Fibroblast of lung (primary cell): ENCODE measurements around the gene FBRSL1. TPM values are rescaled to one million over a fixed set of nuclear protein-coding genes. Genes with fewer than 3 reads are reported as not detected.

Experiments used
- DNase-seq, 2 donors: peaks; one replicate each; pipeline versions ENCODE4 v3.0.0 to v3.0.0-alpha.2; 2010; ENCODE audit warnings: low read depth in 2 of 2
- H2AFZ ChIP-seq: 2 replicates; pipeline ENCODE4 v1.5.1; 2012; ENCODE audit warnings: low read length, control low read depth, inconsistent platforms
- H3K27ac ChIP-seq: 2 replicates; pipeline ENCODE4 v1.5.1; 2011; ENCODE audit warnings: low read length, control low read depth; ENCODE audit not compliant: insufficient read depth
- H3K27me3 ChIP-seq: 2 replicates; pipeline ENCODE4 v1.5.1; 2011; ENCODE audit warnings: mild to moderate bottlenecking, low read length; ENCODE audit not compliant: control insufficient read depth, insufficient read depth
- H3K36me3 ChIP-seq: 2 replicates; pipeline ENCODE4 v1.5.1; 2011; ENCODE audit warnings: low read length; ENCODE audit not compliant: control insufficient read depth, insufficient read depth
- H3K4me1 ChIP-seq: 2 replicates; pipeline ENCODE4 v1.5.1; 2011; ENCODE audit warnings: low read length; ENCODE audit not compliant: control insufficient read depth, insufficient read depth; ENCODE audit errors: extremely low read depth
- H3K4me2 ChIP-seq: 2 replicates; pipeline ENCODE4 v1.5.1; 2011; ENCODE audit warnings: low read length, control low read depth; ENCODE audit not compliant: insufficient read depth; ENCODE audit errors: extremely low read depth
- H3K4me3 ChIP-seq, 4 experiments: fragments of 200-600 bp in 1 of 4; sonication (generic) in 1 of 4; replicated peaks in 1 of 4; 2 replicates each; pipeline ENCODE4 v1.5.1; 2011 to 2016; ENCODE audit warnings: low read length in 4 of 4, low read depth in 3 of 4, mild to moderate bottlenecking in 3 of 4, control low read depth in 2 of 4, inconsistent platforms in 1 of 4, mixed read lengths in 1 of 4; ENCODE audit not compliant: insufficient read depth in 1 of 4; ENCODE audit errors: control extremely low read depth in 1 of 4
- H3K79me2 ChIP-seq: 2 replicates; pipeline ENCODE4 v1.5.1; 2012; ENCODE audit warnings: mild to moderate bottlenecking, low read length, inconsistent platforms; ENCODE audit not compliant: control insufficient read depth, insufficient read depth
- H3K9ac ChIP-seq: 2 replicates; pipeline ENCODE4 v1.5.1; 2011; ENCODE audit warnings: mild to moderate bottlenecking, low read length, control low read depth; ENCODE audit not compliant: insufficient read depth
- H3K9me3 ChIP-seq: 2 replicates; pipeline ENCODE4 v1.5.1; 2012; ENCODE audit warnings: low read depth, low read length; ENCODE audit not compliant: control insufficient read depth, insufficient read depth
- H4K20me1 ChIP-seq: 2 replicates; pipeline ENCODE4 v1.5.1; 2011; ENCODE audit warnings: low read length; ENCODE audit not compliant: control insufficient read depth, insufficient read depth; ENCODE audit errors: extremely low read depth
- CTCF ChIP-seq, 2 donors: IDR thresholded peaks in 1 of 2; conservative IDR thresholded peaks in 1 of 2; 1 replicate in 1 of 2; 2 replicates in 1 of 2; pipeline ENCODE4 v1.5.1; 2011 to 2012; ENCODE audit warnings: low read length in 2 of 2, control low read depth in 1 of 2, inconsistent platforms in 1 of 2, low read depth in 1 of 2, mild to moderate bottlenecking in 1 of 2
- EZH2 ChIP-seq: IDR thresholded peaks from 2 replicates; pipeline ENCODE4 v1.5.1; 2012; ENCODE audit warnings: low read length, control low read depth, mild to moderate bottlenecking; ENCODE audit errors: missing control alignments
- polyA plus RNA-seq, 2 donors: library from polyadenylated mRNA; depleted of rRNA in 1 of 2; stranded (reverse) in 1 of 2; unstranded in 1 of 2; fragments of >200 nt; gene quantifications; 2 replicates each; pipeline ENCODE4 v1.2.1, GENCODE V29; 2011 to 2012; ENCODE audit warnings: missing spikeins in 1 of 2
- total RNA-seq: library from RNA; depleted of rRNA; stranded (reverse); fragments of >200 nt; gene quantifications from 2 replicates; pipeline ENCODE4 v1.2.1, GENCODE V29; 2014

The FBRSL1 gene
- total and polyA plus RNA-seq, 2 donors (not counting 1 experiment from before 2014, with no cell fraction given) = 1.4 to 1.8 TPM

GRCh38 chr12:132527883-132528264 lies 37.9 kb downstream of the FBRSL1 start:
- H3K36me3 ChIP-seq = no peaks in the 10 kb centered on the region
- TF ChIP-seq EZH2 (no peak), CTCF (conservative IDR thresholded peaks at IDR 0.05 in 1 of 2, IDR thresholded peaks at IDR 0.05 in 1 of 2; ENCODE audit: low read depth in 1 of 2, low read length in 2 of 2) (no peak)
- no peak overlapping the region for H3K4me3 ChIP-seq
- no peaks in the 10 kb centered on the region for H3K79me2 ChIP-seq
- no peaks in the 10 kb centered on the region for H3K27me3 ChIP-seq
- H4K20me1 ChIP-seq = no peaks in the 10 kb centered on the region
- no peak overlapping the region for H2AFZ ChIP-seq
- DNase-seq = no peak
- H3K27ac ChIP-seq = no peak overlapping the region
- no peak overlapping the region for H3K4me2 ChIP-seq
- no peak overlapping the region for H3K9ac ChIP-seq
- no peaks in the 10 kb centered on the region for H3K4me1 ChIP-seq
- no peaks in the 10 kb centered on the region for H3K9me3 ChIP-seq

- Histone ChIP-seq H3K36me3 (no peaks in the 10 kb centered on the region), H3K9ac (no peak overlapping the region), H4K20me1 (no peaks in the 10 kb centered on the region), H3K4me3 (no peak overlapping the region), H3K27me3 (no peaks in the 10 kb centered on the region), H3K27ac (no peak overlapping the region), H3K4me1 (no peaks in the 10 kb centered on the region), H3K9me3 (no peaks in the 10 kb centered on the region), H3K79me2 (no peaks in the 10 kb centered on the region), H3K4me2 (no peak overlapping the region), H2AFZ (no peak overlapping the region)
- TF ChIP-seq EZH2 (no peak), CTCF (conservative IDR thresholded peaks at IDR 0.05 in 1 of 2, IDR thresholded peaks at IDR 0.05 in 1 of 2; ENCODE audit: low read depth in 1 of 2, low read length in 2 of 2) (no peak)
- DNase-seq = no peak
These were observed 38.7 kb downstream of the FBRSL1 start for GRCh38 chr12:132528564-132529106.

- Histone ChIP-seq H4K20me1 (no peaks in the 10 kb centered on the region), H3K4me2 (no peak overlapping the region)
- TF ChIP-seq CTCF (conservative IDR thresholded peaks at IDR 0.05 in 1 of 2, IDR thresholded peaks at IDR 0.05 in 1 of 2; ENCODE audit: low read depth in 1 of 2, low read length in 2 of 2) (no peak), EZH2 (no peak)
These were observed 39.3 kb downstream of the FBRSL1 start for GRCh38 chr12:132529156-132529839.

More at GRCh38 chr12:132529156-132529839, 39.3 kb downstream of the FBRSL1 start:
- H3K36me3 ChIP-seq = no peaks in the 10 kb centered on the region
- no peak overlapping the region for H2AFZ ChIP-seq
- no peaks in the 10 kb centered on the region for H3K4me1 ChIP-seq
- DNase-seq = no peak
- H3K27ac ChIP-seq = no peak overlapping the region
- no peak overlapping the region for H3K4me3 ChIP-seq
- H3K9ac ChIP-seq = no peak overlapping the region
- H3K9me3 ChIP-seq = no peaks in the 10 kb centered on the region
- H3K79me2 ChIP-seq = no peaks in the 10 kb centered on the region
- H3K27me3 ChIP-seq = no peaks in the 10 kb centered on the region
